ENCODE measurements around the gene PTPRM.

The PTPRM gene

DNA sequence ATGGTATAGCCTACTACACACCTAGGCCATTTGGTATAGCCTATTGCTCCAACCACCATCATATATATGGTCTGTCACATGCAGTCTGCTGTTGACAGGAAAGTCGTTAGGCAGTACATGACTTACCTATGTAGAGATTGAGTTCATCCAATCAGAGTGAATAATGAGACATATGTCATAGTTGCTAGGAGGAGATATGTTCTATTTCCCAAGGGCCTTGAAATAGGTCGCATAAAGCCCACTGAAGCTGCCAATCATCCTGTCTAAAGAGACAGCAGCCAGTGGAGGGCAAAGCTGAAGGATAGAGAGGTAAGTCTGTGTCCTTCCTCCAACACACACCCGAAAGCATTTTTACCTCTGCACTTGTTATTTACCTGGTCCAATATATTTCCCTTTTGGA is 263.4 kb downstream of the PTPRM start:
- Histone ChIP-seq H3K4me1 (ENCODE audit: control insufficient read depth, low read length) (no peaks in the 10 kb centered on the region), H3K79me2 (ENCODE audit: control insufficient read depth, low read length) (no peaks in the 10 kb centered on the region), H3K9me3 (ENCODE audit: control insufficient read depth, insufficient read depth, low read length) (no peaks in the 10 kb centered on the region), H4K20me1 (ENCODE audit: control insufficient read depth, insufficient read depth, low read depth, low read length) (no peaks in the 10 kb centered on the region), H3K4me2 (ENCODE audit: low read length) (no peak overlapping the region), H3F3A (ENCODE audit: control insufficient read depth, insufficient read depth) (no peaks in the 10 kb centered on the region), H3K27ac (ENCODE audit: low read depth, low read length) (no peak overlapping the region), H3K27me3 (ENCODE audit: control insufficient read depth, low read length) (no peaks in the 10 kb centered on the region), H3K4me3 (ENCODE audit: low read length) (no peak overlapping the region), H3K36me3 (ENCODE audit: control insufficient read depth, low read length) (no peaks in the 10 kb centered on the region), H3K9me2 (replicated peaks; ENCODE audit: control insufficient read depth, low read length) (no peaks in the 10 kb centered on the region)
- no peak for TF ChIP-seq EZH2phosphoT487 (IDR thresholded peaks at IDR 0.05; ENCODE audit: borderline replicate concordance, low read length)
- TF ChIP-seq, protein P1, sequence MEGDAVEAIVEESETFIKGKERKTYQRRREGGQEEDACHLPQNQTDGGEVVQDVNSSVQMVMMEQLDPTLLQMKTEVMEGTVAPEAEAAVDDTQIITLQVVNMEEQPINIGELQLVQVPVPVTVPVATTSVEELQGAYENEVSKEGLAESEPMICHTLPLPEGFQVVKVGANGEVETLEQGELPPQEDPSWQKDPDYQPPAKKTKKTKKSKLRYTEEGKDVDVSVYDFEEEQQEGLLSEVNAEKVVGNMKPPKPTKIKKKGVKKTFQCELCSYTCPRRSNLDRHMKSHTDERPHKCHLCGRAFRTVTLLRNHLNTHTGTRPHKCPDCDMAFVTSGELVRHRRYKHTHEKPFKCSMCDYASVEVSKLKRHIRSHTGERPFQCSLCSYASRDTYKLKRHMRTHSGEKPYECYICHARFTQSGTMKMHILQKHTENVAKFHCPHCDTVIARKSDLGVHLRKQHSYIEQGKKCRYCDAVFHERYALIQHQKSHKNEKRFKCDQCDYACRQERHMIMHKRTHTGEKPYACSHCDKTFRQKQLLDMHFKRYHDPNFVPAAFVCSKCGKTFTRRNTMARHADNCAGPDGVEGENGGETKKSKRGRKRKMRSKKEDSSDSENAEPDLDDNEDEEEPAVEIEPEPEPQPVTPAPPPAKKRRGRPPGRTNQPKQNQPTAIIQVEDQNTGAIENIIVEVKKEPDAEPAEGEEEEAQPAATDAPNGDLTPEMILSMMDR (IDR thresholded peaks at IDR 0.05; ENCODE audit: low read depth, low read length, poor library complexity, severe bottlenecking): no peak

DNA sequence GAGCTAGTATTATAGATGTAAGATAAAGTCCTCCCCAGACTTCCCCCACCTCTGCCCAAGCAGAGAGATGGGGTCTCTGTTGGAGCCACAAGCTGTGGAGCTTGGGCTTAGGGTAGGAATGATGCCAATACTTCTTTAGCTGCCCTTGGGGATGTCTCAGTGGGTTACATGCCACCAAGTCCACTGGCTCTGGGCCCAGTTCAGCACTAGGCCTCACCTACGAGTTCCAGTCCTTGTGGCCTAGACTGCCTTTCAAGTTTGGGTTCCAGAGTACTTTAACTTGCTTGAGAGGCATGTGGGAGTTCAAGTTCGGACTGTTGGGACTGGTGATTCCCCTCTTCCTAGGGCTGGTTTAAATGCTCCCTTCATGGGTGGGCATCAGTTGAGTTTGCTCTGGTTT is 272.4 kb downstream of the PTPRM start:
- Histone ChIP-seq H3K36me3 (ENCODE audit: control insufficient read depth, low read length) (no peaks in the 10 kb centered on the region), H3F3A (ENCODE audit: control insufficient read depth, insufficient read depth) (no peaks in the 10 kb centered on the region), H3K9me2 (replicated peaks; ENCODE audit: control insufficient read depth, low read length) (no peaks in the 10 kb centered on the region), H4K20me1 (ENCODE audit: control insufficient read depth, insufficient read depth, low read depth, low read length) (no peaks in the 10 kb centered on the region), H3K27me3 (ENCODE audit: control insufficient read depth, low read length) (no peaks in the 10 kb centered on the region), H3K4me3 (ENCODE audit: low read length) (no peak overlapping the region), H3K4me1 (ENCODE audit: control insufficient read depth, low read length) (no peaks in the 10 kb centered on the region), H3K79me2 (ENCODE audit: control insufficient read depth, low read length) (no peaks in the 10 kb centered on the region), H3K4me2 (ENCODE audit: low read length) (no peak overlapping the region), H3K27ac (ENCODE audit: low read depth, low read length) (no peak overlapping the region), H3K9me3 (ENCODE audit: control insufficient read depth, insufficient read depth, low read length) (0 out of 2 replicates have a peak, but pooled peaks cover 3% of the 10 kb centered on the region)
- TF ChIP-seq, protein P1 (IDR thresholded peaks at IDR 0.05; ENCODE audit: low read depth, low read length, poor library complexity, severe bottlenecking): no peak
- no peak for TF ChIP-seq EZH2phosphoT487 (IDR thresholded peaks at IDR 0.05; ENCODE audit: borderline replicate concordance, low read length)

DNA sequence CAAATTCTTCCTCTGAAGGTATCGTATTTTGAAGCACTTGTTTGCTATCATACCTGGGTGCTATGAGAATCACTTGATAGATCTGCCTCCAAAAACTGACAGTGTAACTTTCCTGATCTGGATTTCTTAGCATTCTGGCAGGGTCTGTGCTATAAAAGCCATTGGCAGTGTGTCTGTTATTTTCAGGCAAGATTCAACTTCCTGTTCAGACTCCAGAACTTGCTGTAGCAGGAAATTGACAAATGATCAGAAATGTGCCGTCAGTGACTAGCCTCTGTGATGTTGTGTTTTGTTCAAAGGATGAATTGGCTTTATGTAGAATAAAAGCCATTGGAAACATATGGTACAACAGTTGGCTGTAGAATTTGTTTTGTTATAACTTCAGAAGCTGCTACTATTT is 273.3 kb downstream of the PTPRM start:
- H3K4me1 ChIP-seq (ENCODE audit: control insufficient read depth, low read length): no peaks in the 10 kb centered on the region
- no peaks in the 10 kb centered on the region for H3K79me2 ChIP-seq (ENCODE audit: control insufficient read depth, low read length)
- no peaks in the 10 kb centered on the region for H3K9me2 ChIP-seq (replicated peaks; ENCODE audit: control insufficient read depth, low read length)
- no peak overlapping the region for H3K4me2 ChIP-seq (ENCODE audit: low read length)
- no peak overlapping the region for H3K4me3 ChIP-seq (ENCODE audit: low read length)
- no peaks in the 10 kb centered on the region for H3F3A ChIP-seq (ENCODE audit: control insufficient read depth, insufficient read depth)
- TF ChIP-seq, protein P1 (IDR thresholded peaks at IDR 0.05; ENCODE audit: low read depth, low read length, poor library complexity, severe bottlenecking): no peak
- H3K27me3 ChIP-seq (ENCODE audit: control insufficient read depth, low read length): no peaks in the 10 kb centered on the region
- no peaks in the 10 kb centered on the region for H3K36me3 ChIP-seq (ENCODE audit: control insufficient read depth, low read length)
- no peaks in the 10 kb centered on the region for H4K20me1 ChIP-seq (ENCODE audit: control insufficient read depth, insufficient read depth, low read depth, low read length)
- 0 out of 2 replicates have a peak, but pooled peaks cover 4% of the 10 kb centered on the region for H3K9me3 ChIP-seq (ENCODE audit: control insufficient read depth, insufficient read depth, low read length)
- H3K27ac ChIP-seq (ENCODE audit: low read depth, low read length): no peak overlapping the region

DNA sequence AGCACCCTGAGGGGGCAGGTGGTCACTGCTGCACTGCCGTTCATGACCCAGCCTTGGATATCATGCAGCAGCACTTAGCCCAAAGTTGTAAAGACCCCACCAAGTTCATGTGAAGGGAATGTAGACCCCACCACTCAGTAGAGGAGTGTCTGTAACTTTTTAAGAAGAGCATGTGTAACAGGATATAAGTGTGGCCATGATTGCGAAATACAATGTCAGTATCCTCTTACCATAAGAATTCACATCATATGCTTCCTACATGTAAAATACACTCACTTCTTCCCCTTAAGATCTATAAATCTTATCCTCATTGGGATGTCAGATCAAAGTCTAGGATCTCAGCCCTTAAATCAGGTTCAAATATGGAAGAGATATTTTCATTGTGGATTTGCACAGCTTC is 276.9 kb downstream of the PTPRM start:
- no peaks in the 10 kb centered on the region for H3F3A ChIP-seq (ENCODE audit: control insufficient read depth, insufficient read depth)
- H3K4me1 ChIP-seq (ENCODE audit: control insufficient read depth, low read length): no peaks in the 10 kb centered on the region
- no peaks in the 10 kb centered on the region for H3K9me2 ChIP-seq (replicated peaks; ENCODE audit: control insufficient read depth, low read length)
- no peak overlapping the region for H3K4me3 ChIP-seq (ENCODE audit: low read length)
- H3K27ac ChIP-seq (ENCODE audit: low read depth, low read length): no peak overlapping the region
- TF ChIP-seq, protein P1 (IDR thresholded peaks at IDR 0.05; ENCODE audit: low read depth, low read length, poor library complexity, severe bottlenecking): no peak
- TF ChIP-seq EZH2phosphoT487 (IDR thresholded peaks at IDR 0.05; ENCODE audit: borderline replicate concordance, low read length): no peak
- H3K27me3 ChIP-seq (ENCODE audit: control insufficient read depth, low read length): no peaks in the 10 kb centered on the region
- H3K4me2 ChIP-seq (ENCODE audit: low read length): no peak overlapping the region
- no peaks in the 10 kb centered on the region for H3K36me3 ChIP-seq (ENCODE audit: control insufficient read depth, low read length)
- H3K79me2 ChIP-seq (ENCODE audit: control insufficient read depth, low read length): no peaks in the 10 kb centered on the region
- no peaks in the 10 kb centered on the region for H4K20me1 ChIP-seq (ENCODE audit: control insufficient read depth, insufficient read depth, low read depth, low read length)
- H3K9me3 ChIP-seq (ENCODE audit: control insufficient read depth, insufficient read depth, low read length): 0 out of 2 replicates have a peak, but pooled peaks cover 4% of the 10 kb centered on the region
